HG02884 (cell line): ENCODE measurements around the gene RUNDC1.
"Not testable (repeated sequence)": the region's sequence is repeated elsewhere in the genome, so short reads cannot be mapped to it uniquely, and the experiment has no call there.

ENCODE experiments used
- ATAC-seq: cut with Tn5 transposase; IDR thresholded peaks from one replicate; pipeline ENCODE4 v1.9.1; 2021; ENCODE audit warnings: mild to moderate bottlenecking, moderate library complexity; ENCODE audit not compliant: unreplicated experiment

Gene RUNDC1

DNA sequence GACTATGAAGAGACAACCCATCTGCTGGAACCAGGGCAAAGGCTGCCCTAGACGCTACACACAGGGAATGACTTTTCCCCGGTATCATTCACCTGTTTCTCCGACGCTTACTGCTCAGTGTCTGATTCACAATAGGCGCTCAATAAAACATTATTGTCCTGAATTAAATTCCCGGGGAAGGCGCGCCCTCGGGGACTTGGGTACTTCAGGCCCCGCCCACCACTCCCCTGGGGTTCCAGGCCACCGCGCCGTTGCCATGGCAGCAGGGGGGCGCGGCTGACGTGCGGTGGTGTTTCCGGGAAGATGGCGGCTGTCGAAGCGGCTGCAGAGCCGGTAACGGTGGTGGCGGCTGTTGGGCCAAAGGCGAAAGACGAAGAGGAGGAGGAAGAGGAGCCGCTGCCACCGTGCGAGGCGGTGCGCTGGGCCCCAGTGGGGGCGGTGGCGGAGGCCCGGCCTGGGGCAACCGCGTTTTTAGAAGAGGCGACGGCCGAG lies at the start of gene RUNDC1:
Gene RUNDC1, plus strand, starts transcription at position 292 of the 492 bp plus-strand sequence. Its CDS starts 12 bp downstream, at position 304.
- no peak for ATAC-seq

DNA sequence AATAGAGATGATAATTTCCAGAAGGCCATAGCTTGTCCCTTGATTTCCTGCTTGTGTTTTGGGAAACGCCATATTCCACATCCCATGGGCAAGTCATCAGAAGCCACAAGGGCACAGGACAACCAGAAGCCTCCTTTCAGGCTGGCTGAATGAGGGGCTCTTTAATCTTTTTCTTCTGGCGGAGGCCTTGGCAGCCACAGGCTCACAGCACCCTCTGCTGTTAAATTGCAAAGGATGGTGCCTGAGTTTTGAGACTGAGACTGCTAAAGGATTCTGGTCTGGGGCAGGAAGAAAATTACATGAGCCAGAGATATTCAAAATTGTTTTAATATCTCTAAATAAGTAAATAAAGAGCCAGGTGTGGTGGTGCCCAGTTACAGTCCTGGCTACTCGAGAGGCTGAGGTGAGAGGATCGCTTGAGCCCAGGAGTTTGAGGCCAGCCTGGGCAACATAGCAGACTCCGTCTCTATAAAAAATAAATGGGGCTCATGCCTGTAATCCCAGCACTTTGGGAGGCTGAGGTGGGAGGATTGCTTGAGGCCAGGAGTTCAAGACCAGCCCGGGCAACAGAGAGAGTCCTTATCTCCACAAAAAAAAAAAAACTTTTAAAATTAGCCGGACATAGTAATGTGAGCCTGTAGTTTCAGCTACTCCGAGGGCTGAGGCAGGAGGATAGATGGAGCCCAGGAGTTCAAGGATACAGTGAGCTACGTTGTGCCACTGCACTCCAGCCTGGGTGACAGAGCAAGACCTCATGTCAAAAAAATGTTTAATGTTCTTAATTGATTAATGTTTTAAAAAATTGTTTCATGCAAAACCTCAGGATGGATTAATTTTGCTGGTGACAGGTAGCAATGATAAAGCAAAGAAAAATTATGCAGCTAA lies 42.4 kb upstream of the RUNDC1 start:
- ATAC-seq, result no peak

DNA sequence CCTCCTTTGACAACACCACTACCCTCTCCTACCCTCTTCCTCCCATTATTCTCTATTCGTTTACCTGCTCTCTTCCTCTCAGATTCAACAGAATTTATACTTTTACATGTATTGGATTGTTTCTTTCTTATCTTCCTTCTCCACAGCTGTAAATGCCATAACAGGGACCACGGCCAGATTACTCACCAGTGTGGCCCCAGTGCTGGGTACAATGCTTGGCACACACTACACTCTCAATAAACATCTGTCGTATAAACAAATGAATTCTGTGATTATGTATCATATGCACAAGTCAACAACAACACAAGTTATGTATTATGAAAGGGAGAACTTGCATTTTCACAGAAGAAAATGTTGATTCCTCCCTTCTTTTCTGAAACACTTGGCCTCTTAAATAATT lies 36.2 kb upstream of the RUNDC1 start:
- no peak for ATAC-seq

DNA sequence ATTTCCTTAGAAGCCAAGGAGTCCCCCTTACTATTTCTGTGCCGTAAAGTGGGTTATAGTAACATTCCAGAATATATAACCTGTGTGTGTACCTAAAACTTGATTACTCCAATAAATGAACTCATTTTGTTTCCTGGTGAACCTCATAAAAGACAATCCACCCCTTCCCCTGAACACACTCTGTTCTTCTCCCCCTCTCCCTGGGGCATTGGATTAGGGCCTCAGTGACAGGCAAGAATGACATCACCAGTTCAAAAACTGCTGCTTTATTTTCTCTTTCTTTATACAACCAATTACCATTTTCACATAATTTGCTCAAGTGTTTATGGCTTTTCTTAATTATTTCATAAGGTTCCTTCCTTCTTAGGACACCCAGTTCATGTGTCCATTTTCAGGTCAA lies 33.6 kb upstream of the RUNDC1 start:
- no peak for ATAC-seq

- ATAC-seq, result no peak
These were observed 30.2 kb upstream of the RUNDC1 start for GRCh38 chr17:42950044-42950783.

- ATAC-seq, result no peak
These were observed 26.7 kb upstream of the RUNDC1 start for GRCh38 chr17:42953669-42954068.

GRCh38 chr17:42964161-42964932 lies 16.0 kb upstream of the RUNDC1 start, which contains the start of gene AARSD1:
Gene AARSD1, minus strand, starts transcription at chr17:42964454. Its CDS starts 14 bp downstream, at chr17:42964440.
- ATAC-seq, result peak; percentile 65

GRCh38 chr17:42967925-42968324 lies 12.4 kb upstream of the RUNDC1 start:
- no peak for ATAC-seq

- no peak for ATAC-seq
These were observed 11.3 kb upstream of the RUNDC1 start for GRCh38 chr17:42969001-42969581.

- ATAC-seq, result no peak
These were observed 8.8 kb upstream of the RUNDC1 start for GRCh38 chr17:42971589-42971988.

DNA sequence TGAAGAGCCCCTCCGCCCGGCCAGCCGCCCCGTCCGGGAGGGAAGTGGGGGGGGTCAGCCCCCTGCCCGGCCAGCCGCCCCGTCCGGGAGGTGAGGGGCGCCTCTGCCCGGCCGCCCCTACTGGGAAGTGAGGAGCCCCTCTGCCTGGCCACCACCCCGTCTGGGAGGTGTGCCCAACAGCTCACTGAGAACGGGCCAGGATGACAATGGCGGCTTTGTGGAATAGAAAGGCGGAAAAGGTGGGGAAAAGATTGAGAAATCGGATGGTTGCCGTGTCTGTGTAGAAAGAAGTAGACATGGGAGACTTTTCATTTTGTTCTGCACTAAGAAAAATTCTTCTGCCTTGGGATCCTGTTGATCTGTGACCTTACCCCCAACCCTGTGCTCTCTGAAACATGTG lies 7.0 kb upstream of the RUNDC1 start:
- ATAC-seq, result not testable (repeated sequence)

- ATAC-seq, result no peak
These were observed 5.1 kb upstream of the RUNDC1 start for GRCh38 chr17:42975265-42975664.

DNA sequence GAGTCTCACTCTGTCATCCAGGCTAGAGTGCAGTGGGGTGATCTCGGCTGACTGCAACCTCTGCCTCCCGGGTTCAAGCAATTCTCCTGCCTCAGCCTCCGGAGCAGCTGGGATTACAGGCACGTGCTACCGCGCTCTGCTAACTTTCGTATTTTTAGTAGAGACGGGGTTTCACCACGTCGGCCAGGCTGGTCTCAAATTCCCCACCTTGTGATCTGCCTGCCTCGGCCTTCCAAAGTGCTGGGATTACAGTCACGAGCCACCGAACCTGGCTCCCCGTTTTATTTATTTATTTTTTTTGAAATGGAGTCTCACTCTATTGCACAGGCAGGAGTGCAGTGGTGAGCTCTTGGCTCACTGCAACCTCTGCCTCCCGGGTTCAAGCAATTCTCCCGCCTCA lies 4.7 kb upstream of the RUNDC1 start:
- ATAC-seq, result not testable (repeated sequence)

GRCh38 chr17:42979511-42980273 lies 673 bp upstream of the RUNDC1 start, which contains the start of gene PTGES3L:
Gene PTGES3L, minus strand, starts transcription at chr17:42980080. Its CDS starts 27 bp downstream, at chr17:42980053.
- no peak for ATAC-seq

DNA sequence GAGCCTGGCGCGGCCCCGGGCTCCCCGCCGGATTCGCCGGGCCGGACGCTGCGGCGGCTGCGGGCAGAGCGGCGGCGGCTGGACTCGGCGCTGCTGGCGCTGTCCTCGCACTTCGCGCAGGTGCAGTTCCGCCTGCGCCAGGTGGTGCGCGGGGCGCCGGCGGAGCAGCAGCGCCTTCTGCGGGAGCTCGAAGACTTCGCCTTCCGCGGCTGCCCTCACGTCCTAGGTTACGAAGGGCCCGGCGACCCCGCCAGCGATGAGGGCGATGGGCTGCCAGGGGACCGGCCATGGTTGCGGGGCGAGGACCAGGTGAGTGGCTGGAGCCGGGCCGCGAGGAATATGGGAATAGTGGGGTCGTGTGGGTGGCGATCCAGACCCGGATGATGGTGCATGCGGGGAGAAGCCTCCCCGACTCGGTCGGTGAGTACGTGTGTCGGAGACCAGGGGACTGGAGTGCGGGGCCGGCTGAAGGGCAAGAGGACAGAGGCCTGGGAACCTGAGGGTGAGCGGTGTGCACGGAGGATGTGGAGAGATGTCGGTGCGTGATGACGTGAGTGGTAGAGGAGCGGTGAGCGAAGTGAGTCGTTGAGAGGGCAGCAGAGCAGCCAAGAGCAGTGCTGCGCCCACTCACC lies 517 bp downstream of the RUNDC1 start:
- ATAC-seq, result no peak

DNA sequence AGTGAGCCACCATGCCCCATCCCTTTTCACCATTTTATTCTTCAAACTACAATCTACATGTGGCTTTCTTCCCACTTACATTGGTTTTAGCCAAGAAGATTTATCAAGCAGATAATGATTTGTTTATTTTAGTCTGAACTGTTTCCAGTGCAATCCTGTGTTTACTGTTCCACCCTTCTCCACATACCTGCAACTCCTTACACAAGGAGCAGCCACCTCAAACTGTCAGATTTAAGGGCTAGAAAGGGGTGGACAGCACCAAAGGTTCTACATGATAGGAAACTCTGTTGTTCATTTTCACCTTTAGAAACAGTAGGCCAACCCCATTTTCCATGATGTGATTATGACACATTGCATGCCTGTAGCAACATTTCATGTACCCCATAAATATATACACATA lies 1.9 kb downstream of the RUNDC1 start:
- ATAC-seq, result no peak

DNA sequence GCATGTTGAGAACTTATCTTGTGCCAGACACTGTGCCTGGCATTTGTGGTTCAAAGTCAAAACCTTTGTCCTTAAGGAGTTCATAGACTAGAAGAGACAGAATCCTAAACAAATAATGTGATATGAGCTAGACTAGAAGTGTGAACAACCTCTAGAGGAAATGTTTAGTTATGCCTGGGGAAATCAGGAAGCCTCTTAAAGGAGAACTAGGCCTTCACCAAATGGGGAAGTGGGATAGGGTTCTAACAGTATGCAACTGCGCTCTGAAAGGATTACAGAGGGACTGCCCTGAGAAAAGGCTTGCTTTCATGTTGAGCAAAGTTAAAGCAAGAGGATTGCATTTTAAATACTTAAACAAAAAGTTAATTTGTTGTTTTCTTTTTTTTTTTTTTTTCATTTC lies 4.9 kb downstream of the RUNDC1 start:
- peak; percentile 66 for ATAC-seq

- no peak for ATAC-seq
These were observed 8.8 kb downstream of the RUNDC1 start for GRCh38 chr17:42989141-42989540.
